Gastroesophageal sphincter (tissue), 4 donors: ENCODE measurements around the gene AUTS2. TPM values are rescaled to one million over a fixed set of nuclear protein-coding genes. Genes with fewer than 3 reads are reported as not detected.

Source experiments
- ATAC-seq: fragments of 150-250 bp; one replicate; pipeline ENCODE4 v1.9.1; 2016; ENCODE audit warnings: mild to moderate bottlenecking, moderate library complexity
- H3K27ac ChIP-seq, 4 donors: fragments of 200-600 bp; sonication (generic) in 3 of 4; 1 replicate in 3 of 4; 2 replicates in 1 of 4; pipeline ENCODE4 v1.5.1; 2016 to 2019
- H3K27me3 ChIP-seq: fragments of 200-600 bp; sonication (generic); one replicate; pipeline ENCODE4 v1.5.1; 2019
- H3K36me3 ChIP-seq, 2 donors: fragments of 200-600 bp; sonication (generic); one replicate each; pipeline ENCODE4 v1.5.1; 2019; ENCODE audit warnings: control low read depth in 1 of 2
- H3K4me1 ChIP-seq, 3 donors: fragments of 200-600 bp; sonication (generic); 1 replicate in 2 of 3; 2 replicates in 1 of 3; pipeline ENCODE4 v1.5.1; 2016 to 2019; ENCODE audit warnings: control low read depth in 2 of 3
- H3K4me3 ChIP-seq, 2 donors: fragments of 200-600 bp; sonication (generic); one replicate each; pipeline ENCODE4 v1.5.1; 2019; ENCODE audit warnings: mild to moderate bottlenecking in 1 of 2, moderate library complexity in 1 of 2
- H3K9me3 ChIP-seq, 3 donors: fragments of 200-600 bp; sonication (generic); one replicate each; pipeline ENCODE4 v1.5.1; 2017 to 2019; ENCODE audit warnings: control low read depth in 2 of 3
- EP300 ChIP-seq: sonication (generic); formaldehyde crosslinking; IDR thresholded peaks from one replicate; pipeline ENCODE4 v1.6.1; 2017; ENCODE audit warnings: antibody characterized with exemption, mild to moderate bottlenecking
- POLR2A ChIP-seq, 2 donors: fragments of 450-650 bp; IDR thresholded peaks; one replicate each; pipeline ENCODE4 v1.6.1; 2017; ENCODE audit warnings: antibody characterized with exemption in 2 of 2, mild to moderate bottlenecking in 2 of 2, moderate library complexity in 1 of 2
- POLR2AphosphoS5 ChIP-seq: sonication (generic); formaldehyde crosslinking; IDR thresholded peaks from one replicate; pipeline ENCODE4 v1.6.1; 2017; ENCODE audit warnings: antibody characterized with exemption
- WGBS, 2 donors: methylation state at CpG; one replicate each; pipeline ENCODE4 v1.1.5; 2018; ENCODE audit warnings: low coverage in 1 of 2; 5-methylcytosine and 5-hydroxymethylcytosine counted together
- total RNA-seq, 4 donors: library from RNA; depleted of rRNA; stranded (reverse); fragments of >200 nt; gene quantifications; one replicate each; pipeline ENCODE4 v1.1.0, GENCODE V29; 2016
- TF ChIP-seq, protein P1 (sequence below), 4 experiments: fragments of 200-600 bp in 2 of 4; fragments of 450-650 bp in 2 of 4; sonication (generic) in 1 of 4; IDR thresholded peaks; one replicate each; pipeline ENCODE4 v1.5.1; 2017 to 2019; ENCODE audit warnings: antibody characterized with exemption in 4 of 4, mild to moderate bottlenecking in 2 of 4, moderate library complexity in 2 of 4

Gene AUTS2
- total RNA-seq, 4 donors from 2014 or later, result 12.2 to 48.7 (median 44.1) TPM

DNA sequence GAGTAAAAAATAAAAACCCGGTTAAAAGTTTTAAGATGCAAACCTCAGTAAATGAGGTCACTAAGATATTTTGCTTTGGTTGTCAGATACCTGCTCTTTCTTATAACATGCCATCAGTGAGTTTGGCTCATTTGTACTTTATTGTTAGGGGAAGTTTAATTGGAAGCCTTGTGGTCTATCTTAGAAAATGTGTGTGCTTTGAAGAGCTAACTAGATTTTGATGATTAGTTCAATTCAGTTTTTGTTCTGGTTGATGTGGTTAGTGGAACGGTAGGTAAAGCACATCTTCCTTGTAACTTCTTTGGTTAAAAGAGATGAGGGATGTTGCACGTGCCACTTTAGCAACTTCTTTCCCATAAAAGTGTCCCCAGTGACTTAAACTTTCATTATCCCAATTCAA lies 1180.3 kb downstream of the AUTS2 start:
- H3K27ac ChIP-seq, result no peak overlapping the region
- no peak for ATAC-seq
- H3K36me3 ChIP-seq, result peaks cover 0 to 81% of the 10 kb centered on the region in 2 donors
- H3K4me3 ChIP-seq, result no peak overlapping the region
- no peaks in the 10 kb centered on the region for H3K27me3 ChIP-seq
- WGBS, 2 donors, result 86 to 89% methylated on average over 3 of the region's 3 CpGs
- TF ChIP-seq POLR2AphosphoS5 (no peak), EP300 (no peak), POLR2A (IDR thresholded peaks at IDR 0.05) (no peak)
- TF ChIP-seq, protein P1, sequence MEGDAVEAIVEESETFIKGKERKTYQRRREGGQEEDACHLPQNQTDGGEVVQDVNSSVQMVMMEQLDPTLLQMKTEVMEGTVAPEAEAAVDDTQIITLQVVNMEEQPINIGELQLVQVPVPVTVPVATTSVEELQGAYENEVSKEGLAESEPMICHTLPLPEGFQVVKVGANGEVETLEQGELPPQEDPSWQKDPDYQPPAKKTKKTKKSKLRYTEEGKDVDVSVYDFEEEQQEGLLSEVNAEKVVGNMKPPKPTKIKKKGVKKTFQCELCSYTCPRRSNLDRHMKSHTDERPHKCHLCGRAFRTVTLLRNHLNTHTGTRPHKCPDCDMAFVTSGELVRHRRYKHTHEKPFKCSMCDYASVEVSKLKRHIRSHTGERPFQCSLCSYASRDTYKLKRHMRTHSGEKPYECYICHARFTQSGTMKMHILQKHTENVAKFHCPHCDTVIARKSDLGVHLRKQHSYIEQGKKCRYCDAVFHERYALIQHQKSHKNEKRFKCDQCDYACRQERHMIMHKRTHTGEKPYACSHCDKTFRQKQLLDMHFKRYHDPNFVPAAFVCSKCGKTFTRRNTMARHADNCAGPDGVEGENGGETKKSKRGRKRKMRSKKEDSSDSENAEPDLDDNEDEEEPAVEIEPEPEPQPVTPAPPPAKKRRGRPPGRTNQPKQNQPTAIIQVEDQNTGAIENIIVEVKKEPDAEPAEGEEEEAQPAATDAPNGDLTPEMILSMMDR (IDR thresholded peaks at IDR 0.05), result no peak
- H3K4me1 ChIP-seq, result no peaks in the 10 kb centered on the region
- no peaks in the 10 kb centered on the region for H3K9me3 ChIP-seq

DNA sequence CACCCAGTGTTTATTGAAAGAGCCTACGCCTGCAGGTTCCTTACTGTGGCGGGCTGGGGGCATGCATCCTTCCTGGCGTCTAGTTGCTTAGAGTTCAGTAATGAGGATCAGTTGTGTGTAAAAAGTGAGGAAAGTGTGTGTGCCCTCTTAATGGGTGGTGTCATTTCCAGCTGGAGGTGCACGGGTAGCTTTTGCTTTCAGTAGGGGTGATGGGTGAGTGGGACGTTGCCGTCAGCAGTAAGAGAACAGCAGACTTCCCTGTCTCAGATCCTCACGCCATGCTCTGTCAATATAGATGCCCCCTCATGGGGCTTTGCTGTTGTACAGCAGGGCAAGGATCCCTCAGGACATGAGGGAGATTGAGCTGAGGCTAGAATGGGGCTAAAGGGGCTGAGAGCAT lies 1181.0 kb downstream of the AUTS2 start:
- no peak for ATAC-seq
- H3K4me1 ChIP-seq, result no peaks in the 10 kb centered on the region
- no peak for TF ChIP-seq EP300
- no peak for TF ChIP-seq POLR2AphosphoS5
- TF ChIP-seq, protein P1 (IDR thresholded peaks at IDR 0.05), result no peak
- TF ChIP-seq POLR2A (IDR thresholded peaks at IDR 0.05), result no peak
- no peak overlapping the region for H3K27ac ChIP-seq
- no peaks in the 10 kb centered on the region for H3K9me3 ChIP-seq
- WGBS, 2 donors, result 83 to 88% methylated on average over 1 to 3 of the region's 7 CpGs
- H3K27me3 ChIP-seq, result no peaks in the 10 kb centered on the region
- H3K36me3 ChIP-seq, result peaks cover 0 to 81% of the 10 kb centered on the region in 2 donors
- H3K4me3 ChIP-seq, result no peak overlapping the region

DNA sequence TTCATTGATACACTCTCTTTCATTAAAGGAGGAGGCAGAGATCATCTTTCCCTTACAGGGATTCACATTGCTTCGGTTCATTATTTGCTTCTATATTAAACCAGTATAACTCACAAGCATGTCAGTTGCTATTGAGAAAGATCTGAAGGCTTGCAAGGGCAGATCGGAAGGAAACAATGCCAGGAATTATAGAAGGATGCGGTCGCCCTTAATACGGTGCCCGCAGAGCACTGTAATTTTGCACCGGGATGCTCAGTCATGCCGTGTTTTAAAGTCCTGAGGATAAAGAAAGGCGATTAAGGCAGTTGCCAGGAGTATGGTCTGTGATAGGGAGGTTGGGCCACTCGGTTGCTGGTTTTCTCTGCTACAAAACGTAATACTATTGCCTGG lies 1183.6 kb downstream of the AUTS2 start:
- Histone ChIP-seq H3K27me3 (no peaks in the 10 kb centered on the region), H3K36me3 (peaks cover 0 to 98% of the 10 kb centered on the region in 2 donors), H3K4me3 (no peak overlapping the region), H3K27ac (no peak overlapping the region), H3K4me1 (no peaks in the 10 kb centered on the region), H3K9me3 (no peaks in the 10 kb centered on the region)
- TF ChIP-seq EP300, result no peak
- TF ChIP-seq, protein P1 (IDR thresholded peaks at IDR 0.05), result no peak
- no peak for TF ChIP-seq POLR2AphosphoS5
- no peak for TF ChIP-seq POLR2A (IDR thresholded peaks at IDR 0.05)
- WGBS, 2 donors, result 85 to 91% methylated on average over 6 to 11 of the region's 11 CpGs
- no peak for ATAC-seq

DNA sequence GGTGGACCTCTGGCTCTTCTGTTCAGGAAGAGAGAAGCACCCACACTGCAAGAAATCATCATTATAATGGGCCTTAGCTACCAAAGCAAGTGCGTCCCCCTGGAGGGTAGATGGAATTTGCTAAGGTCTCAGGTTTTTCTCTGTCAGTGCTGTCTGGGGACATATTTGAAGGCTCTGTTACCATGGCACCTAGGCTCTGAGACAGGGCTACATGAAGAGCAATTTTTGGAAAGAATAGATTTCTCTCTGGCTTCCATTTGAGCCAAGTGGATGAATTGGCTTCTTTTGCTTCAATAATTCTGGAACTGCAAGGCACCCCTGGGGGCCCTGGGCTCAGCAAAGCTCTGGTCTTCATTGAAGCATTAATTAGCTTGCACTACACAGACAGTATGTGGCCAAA lies 1184.5 kb downstream of the AUTS2 start:
- Histone ChIP-seq H3K27ac (no peak overlapping the region), H3K9me3 (no peaks in the 10 kb centered on the region), H3K27me3 (no peaks in the 10 kb centered on the region), H3K4me1 (no peaks in the 10 kb centered on the region), H3K4me3 (no peak overlapping the region), H3K36me3 (peaks cover 0 to 98% of the 10 kb centered on the region in 2 donors)
- no peak for TF ChIP-seq POLR2A (IDR thresholded peaks at IDR 0.05)
- no peak for TF ChIP-seq EP300
- no peak for TF ChIP-seq POLR2AphosphoS5
- TF ChIP-seq, protein P1 (IDR thresholded peaks at IDR 0.05), result no peak
- WGBS, 2 donors, result 100% methylated on average over 1 of the region's 1 CpG; no CpG with 5 or more reads in 1 of the 2 donors
- no peak for ATAC-seq

DNA sequence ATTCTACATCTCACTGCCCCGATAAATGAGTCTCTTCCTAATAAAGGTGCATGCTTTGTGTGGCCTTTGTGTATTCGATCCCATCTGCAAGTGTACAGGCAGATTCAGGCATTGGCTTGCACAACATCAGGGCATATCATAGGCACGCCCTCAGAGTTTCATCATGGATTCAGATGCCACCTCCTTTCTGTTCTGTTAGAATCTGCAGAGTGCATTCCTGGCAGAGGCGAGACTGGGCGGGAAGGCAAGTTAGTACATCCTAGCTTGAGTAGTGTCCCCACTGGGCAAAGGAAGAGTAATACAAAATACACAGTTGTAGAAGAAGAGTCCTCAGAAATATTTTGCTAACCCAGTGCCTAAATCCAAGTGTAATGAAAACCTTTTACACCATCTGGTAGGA lies 1187.2 kb downstream of the AUTS2 start:
- H3K4me1 ChIP-seq, result no peaks in the 10 kb centered on the region
- no peaks in the 10 kb centered on the region for H3K9me3 ChIP-seq
- no peak overlapping the region for H3K4me3 ChIP-seq
- no peak for TF ChIP-seq POLR2A (IDR thresholded peaks at IDR 0.05)
- TF ChIP-seq POLR2AphosphoS5, result no peak
- TF ChIP-seq, protein P1 (IDR thresholded peaks at IDR 0.05), result no peak
- no peak for TF ChIP-seq EP300
- 94 to 98% methylated on average over 3 to 5 of the region's 5 CpGs for WGBS, 2 donors
- no peaks in the 10 kb centered on the region for H3K27me3 ChIP-seq
- peaks cover 0 to 97% of the 10 kb centered on the region in 2 donors for H3K36me3 ChIP-seq
- no peak overlapping the region for H3K27ac ChIP-seq
- ATAC-seq, result no peak
